Fibroblast of mammary gland (primary cell): ENCODE results near the gene ARHGEF38.

Experiments
- DNase-seq: peaks from one replicate; pipeline ENCODE4 v3.0.0-alpha.2; 2010; ENCODE audit warnings: low read depth
- H3K4me3 ChIP-seq: 2 replicates; pipeline ENCODE4 v1.5.1; 2011; ENCODE audit warnings: low read depth, mild to moderate bottlenecking, low read length, moderate library complexity; ENCODE audit not compliant: control insufficient read depth
- TF ChIP-seq, protein P1 (sequence below): conservative IDR thresholded peaks from 2 replicates; pipeline ENCODE4 v1.5.1; 2011; ENCODE audit warnings: low read depth, low read length, inconsistent platforms; ENCODE audit not compliant: control insufficient read depth, insufficient read depth

The ARHGEF38 gene

DNA sequence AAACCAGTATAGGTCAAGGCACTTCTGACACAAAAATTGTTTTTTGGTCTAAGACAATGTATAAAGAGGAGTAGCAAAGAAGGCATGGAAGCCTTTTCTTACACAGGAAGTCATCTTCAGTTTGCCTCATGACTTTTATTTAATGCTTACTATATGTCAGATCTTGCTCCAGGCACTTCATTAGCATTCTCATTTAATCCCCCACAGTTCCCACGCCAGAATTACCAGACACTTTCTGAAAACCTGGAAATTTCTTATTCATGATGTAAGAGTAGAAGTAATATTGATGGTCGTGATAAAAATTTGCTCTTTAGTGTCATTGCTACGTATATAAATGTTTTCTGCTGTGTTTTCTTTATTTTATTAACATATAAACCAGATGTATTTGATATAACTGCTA lies 39.2 kb downstream of the ARHGEF38 start:
- DNase-seq: no peak
- H3K4me3 ChIP-seq: no peak overlapping the region
- TF ChIP-seq, protein P1, sequence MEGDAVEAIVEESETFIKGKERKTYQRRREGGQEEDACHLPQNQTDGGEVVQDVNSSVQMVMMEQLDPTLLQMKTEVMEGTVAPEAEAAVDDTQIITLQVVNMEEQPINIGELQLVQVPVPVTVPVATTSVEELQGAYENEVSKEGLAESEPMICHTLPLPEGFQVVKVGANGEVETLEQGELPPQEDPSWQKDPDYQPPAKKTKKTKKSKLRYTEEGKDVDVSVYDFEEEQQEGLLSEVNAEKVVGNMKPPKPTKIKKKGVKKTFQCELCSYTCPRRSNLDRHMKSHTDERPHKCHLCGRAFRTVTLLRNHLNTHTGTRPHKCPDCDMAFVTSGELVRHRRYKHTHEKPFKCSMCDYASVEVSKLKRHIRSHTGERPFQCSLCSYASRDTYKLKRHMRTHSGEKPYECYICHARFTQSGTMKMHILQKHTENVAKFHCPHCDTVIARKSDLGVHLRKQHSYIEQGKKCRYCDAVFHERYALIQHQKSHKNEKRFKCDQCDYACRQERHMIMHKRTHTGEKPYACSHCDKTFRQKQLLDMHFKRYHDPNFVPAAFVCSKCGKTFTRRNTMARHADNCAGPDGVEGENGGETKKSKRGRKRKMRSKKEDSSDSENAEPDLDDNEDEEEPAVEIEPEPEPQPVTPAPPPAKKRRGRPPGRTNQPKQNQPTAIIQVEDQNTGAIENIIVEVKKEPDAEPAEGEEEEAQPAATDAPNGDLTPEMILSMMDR: no peak

DNA sequence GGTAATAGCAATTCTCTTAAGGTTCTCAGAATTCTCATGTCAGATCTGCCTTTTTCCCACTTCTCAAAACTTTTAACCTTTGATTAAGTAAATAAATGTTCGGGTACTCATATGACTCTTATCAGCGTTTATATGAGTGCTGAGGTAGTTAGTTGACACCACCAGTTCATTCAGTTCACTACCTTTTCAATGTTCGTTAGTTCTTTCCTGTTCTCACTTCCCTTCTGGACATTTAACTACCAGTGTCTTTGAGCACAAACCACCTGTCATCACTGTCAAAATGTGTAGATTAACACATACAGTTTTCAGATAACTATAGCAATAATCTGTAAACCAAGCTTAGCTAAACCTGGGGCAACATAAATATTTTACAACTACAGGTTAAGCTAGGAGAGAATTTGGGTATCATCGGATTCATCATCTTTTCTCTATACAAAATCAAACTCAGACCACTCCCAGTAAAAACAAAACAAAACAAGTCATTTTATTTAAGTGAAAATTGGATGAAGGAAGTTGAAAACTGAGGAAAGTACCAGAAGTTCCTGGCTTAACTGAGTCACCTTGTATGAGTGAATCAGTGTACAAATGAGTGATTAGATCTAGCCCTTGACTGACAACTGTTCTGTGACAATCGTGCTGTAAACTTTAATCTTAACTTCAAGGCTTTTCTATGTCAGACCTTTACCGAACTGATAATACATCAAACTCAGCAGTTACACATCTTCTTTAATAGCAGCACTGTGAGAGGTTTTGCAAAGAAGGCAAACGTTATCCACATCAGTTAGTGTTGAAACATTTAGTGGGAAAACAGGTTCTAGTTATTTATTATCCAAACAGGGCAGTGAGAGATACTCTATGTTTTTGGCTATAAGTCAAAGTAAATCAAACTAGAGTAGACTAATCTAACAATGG lies 41.9 kb downstream of the ARHGEF38 start:
- TF ChIP-seq, protein P1: no peak
- H3K4me3 ChIP-seq: no peak overlapping the region
- no peak for DNase-seq

GRCh38 chr4:105596684-105597083 lies 44.3 kb downstream of the ARHGEF38 start:
- TF ChIP-seq, protein P1: no peak
- no peak overlapping the region for H3K4me3 ChIP-seq
- no peak for DNase-seq

- TF ChIP-seq, protein P1: no peak
- DNase-seq: no peak
- H3K4me3 ChIP-seq: no peak overlapping the region
Measured at GRCh38 chr4:105598052-105598451, 45.6 kb downstream of the ARHGEF38 start.

DNA sequence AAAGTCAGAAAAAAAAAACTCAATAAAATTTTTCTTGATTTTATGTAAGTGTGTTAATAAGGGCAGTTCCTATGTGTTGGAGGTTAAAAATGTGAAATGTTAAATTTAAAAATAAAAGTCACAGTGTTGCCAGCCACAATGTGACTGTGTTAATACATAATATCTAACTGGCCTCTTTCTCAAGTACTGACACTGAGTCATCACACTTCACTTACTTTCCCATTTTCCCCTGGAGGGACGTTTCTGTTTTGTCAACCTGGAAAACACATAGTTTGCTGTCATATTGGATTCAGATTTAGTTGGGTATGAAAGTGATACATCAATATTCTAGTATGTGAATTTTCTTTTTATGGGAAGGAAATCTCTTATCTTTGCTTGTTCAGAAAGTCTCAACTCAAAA lies 46.4 kb downstream of the ARHGEF38 start:
- no peak for DNase-seq
- no peak overlapping the region for H3K4me3 ChIP-seq
- TF ChIP-seq, protein P1: no peak

DNA sequence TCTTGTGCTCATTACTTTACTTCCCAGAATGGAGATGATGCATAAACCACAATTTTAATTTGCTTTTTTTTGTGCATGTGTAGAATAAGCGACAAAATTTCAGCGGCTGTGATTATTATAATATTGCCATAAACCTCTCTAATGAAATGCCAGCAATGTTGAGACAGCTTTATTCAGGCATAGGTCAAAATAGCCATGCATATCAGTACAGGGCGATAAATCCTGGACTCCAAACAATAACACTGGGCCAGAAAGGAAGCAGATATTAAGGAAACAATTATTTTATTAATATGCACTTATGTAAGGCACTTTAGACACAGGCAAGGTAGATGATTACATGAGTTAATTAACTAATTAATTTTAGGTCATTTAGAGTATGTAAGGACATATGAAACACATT lies 47.1 kb downstream of the ARHGEF38 start:
- no peak for DNase-seq
- H3K4me3 ChIP-seq: no peak overlapping the region
- TF ChIP-seq, protein P1: no peak
